NK-92 treated with Interleukin-12 subunit alpha and Interleukin-12 subunit beta, amount 100 ng/mL, for 24 hours (cell line): ENCODE measurements around the gene COL9A2.

Experiments
- DNase-seq: peaks from one replicate; lab custom pipeline; 2025; lab: John Stamatoyannopoulos, UW

The COL9A2 gene

DNA sequence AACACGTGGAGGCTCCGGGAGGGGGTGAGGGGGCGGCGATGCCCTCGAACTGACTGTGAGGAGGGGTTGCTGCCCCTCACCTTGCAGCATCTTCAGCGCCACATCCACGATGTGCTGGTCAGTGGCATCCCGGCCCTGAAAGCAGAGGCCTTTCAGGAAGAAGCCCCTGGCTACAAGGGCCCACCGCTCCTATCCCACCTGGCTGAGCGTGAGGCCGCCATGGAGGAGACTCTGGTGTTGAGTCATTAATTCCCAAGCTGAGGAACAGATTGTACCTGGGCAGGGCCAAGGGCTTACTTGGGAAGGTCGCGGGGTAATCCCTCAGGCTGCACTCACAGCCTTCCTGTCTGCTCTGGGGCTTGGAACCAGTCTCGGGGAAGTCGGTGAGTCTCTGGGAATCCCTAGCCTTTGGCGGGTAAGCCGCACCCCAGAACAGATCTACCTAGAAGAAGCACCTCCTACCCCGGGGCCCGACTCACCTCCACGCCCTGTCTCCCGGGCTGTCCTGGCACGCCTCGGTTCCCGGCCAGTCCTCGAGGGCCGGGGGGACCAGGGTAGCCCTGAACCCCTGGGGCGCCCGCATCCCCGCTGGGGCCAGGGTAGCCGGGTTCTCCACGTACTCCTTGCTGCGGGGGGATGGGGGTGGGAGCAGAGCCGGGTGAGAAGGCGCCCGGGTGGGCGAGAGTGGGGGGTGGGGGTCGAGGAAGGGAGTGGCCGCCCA lies 13.9 kb downstream of the COL9A2 start:
- no peak for DNase-seq

DNA sequence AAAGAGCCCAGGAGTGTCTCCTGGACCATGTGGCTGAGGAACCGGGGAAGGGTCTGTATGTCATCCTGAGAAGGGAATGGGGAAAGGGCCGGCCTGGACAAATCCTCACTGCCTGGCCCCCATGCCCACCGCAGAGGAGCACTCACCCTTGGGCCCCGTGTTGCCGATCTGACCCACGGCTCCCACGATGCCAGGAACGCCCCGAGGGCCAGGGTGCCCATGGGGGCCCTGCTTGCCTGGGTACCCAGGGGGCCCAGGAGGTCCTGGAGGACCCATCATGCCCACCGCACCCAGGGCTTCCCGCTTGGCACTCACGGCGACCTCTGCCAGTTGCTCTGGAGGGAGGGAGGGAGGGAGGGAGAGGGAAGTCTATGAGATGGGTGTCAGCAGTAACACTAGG lies 14.6 kb downstream of the COL9A2 start:
- no peak for DNase-seq

DNA sequence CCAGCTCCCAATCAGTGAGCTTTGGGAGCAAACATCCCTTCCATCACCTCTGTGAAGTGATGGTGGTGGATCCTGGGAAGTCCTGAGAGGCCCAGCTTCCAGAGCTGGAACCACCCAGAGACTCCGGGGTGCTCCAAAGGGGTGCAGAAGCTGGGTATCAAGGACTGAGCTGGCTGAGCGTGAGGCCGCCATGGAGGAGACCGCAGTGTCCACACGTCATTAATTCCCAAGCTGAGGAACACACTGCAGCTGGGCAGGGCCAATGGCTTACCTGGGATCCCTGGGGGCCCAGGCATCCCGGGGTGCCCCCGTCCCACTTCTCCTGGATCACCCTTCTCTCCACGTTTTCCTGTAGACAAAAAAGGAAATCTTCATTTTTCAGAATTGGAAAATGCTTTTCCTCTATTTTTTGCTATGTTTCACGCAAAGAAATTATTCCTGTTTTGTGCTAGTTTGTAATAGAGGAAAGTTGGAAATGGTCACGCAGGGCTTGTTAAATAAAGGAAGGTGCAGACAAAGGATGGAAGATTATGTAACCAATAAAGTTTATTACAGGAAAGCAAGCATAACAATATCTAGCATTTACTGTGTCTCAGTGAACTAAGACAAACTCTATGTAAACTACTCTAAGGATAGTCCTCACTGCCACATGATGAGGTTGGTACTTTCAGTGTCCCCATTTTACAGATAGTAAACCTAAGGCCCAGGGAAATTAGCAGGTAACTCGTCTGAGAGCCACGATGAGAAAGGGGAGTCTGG lies 15.4 kb downstream of the COL9A2 start:
- no peak for DNase-seq

DNA sequence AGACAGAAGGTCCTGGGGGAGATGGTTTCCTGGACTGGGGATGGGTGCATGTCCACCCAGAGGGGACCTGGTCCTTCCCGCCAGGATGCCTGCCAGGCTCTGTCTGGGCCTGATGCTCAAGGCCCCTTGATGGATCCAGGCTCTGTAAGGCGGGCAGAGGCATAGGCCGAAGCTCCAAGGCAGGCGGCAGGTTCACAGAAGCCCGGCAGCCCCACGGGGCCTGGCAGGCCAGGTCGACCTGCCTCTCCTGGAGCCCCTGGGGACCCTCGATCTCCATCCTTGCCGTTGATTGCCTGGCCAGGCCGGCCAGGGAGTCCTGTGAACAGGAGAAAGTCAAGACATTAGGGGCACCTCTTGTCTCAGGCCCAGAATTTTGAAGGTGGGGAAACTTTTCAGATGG lies 16.0 kb downstream of the COL9A2 start:
- DNase-seq: no peak

- DNase-seq: no peak
These were observed 16.4 kb downstream of the COL9A2 start for GRCh38 chr1:40300651-40301050.

GRCh38 chr1:40300249-40300567 lies 16.9 kb downstream of the COL9A2 start:
- no peak for DNase-seq

GRCh38 chr1:40299366-40300248 lies 17.5 kb downstream of the COL9A2 start:
- DNase-seq: no peak

GRCh38 chr1:40291293-40291692 lies 25.8 kb downstream of the COL9A2 start:
- no peak for DNase-seq

- DNase-seq: no peak
These were observed 35.2 kb downstream of the COL9A2 start for GRCh38 chr1:40281853-40282252.

- DNase-seq: no peak
These were observed 41.0 kb downstream of the COL9A2 start for GRCh38 chr1:40276122-40276521.

- DNase-seq: no peak
These were observed 42.8 kb downstream of the COL9A2 start for GRCh38 chr1:40274331-40274730.

DNA sequence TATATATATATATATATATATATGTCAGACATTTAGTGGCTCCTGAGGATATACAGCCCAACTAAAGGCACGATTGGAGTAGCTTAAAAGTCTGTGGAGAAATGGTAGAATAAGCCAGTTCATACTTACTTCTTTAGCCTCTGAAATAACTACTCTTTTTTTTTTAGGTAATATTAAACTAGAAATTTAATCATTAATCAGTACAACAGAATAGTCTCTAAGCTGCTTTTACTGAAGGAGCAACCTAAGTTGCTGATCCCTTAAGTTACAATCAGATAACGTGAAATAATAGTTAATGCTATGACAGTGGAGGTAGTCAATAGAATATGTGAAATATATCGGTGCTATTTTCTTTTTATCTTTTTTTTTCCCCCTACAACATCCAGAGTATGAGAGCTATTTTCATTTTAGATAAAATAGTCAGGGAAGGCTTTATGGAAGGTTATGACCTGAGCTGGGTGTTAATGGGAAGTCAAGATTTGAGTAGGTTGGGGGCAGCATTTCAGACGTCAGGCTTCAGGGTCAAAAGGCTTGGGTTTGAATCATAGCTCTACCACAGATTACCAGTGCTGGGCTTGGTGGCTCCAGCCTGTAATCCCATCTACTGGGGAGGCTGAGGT lies 43.4 kb downstream of the COL9A2 start:
- no peak for DNase-seq

DNA sequence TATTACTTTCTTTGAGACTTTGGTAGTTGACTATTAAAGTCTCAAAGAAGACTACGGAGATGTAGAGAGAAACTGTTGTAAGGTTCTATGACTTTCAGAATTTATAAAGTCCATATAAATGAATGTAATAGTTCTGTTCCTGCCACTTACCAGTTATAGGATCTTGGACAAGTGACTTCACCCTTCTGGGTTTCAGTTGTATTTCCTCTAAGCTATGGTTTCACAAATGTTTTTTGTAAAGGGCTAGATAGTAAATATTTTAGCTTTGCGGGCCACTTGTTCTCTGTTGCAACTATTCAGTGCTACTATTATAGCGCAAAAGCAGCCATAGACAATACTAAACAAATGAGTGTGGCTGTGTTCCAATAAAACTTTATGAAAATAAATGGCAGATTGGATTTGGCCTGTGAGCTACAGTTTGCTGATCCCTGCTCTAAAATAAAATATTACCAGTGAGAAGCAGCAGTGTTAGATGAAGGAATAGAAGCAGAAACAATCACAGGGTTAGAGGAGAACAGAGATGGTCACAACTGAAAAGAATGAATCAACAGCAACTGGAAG lies 44.4 kb downstream of the COL9A2 start:
- no peak for DNase-seq

DNA sequence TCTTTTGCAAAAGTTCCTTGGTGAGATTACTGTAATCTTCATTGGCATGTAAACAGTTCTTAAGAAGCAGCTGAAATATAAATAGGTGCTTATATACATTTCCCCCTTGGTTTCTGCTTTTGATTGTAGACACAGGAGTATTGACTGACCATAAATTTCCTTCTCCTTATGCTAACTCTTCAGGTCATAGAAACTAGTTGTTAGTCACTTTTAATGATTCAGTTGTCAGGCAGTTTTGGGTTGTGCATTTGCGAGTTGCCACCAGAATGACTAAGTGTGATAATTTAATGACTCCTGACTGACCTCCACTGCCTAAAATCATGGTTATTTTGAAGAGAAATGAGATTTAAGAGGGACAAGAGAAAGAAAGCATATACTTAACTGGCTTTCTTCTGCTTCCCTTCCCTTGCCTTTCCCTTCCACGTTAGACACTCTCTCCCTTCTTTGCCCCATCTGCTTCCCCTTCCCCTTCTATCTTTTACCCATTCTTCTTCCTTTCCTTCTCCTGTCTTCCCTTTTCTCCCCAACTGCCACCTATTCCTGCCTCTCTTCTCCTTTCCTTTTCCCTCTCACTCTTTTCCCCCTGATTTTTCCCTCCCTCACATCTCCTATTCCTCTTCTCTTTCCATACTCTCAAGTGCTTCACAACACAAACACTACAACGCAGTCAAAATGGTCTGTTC lies 46.8 kb downstream of the COL9A2 start:
- DNase-seq: no peak

DNA sequence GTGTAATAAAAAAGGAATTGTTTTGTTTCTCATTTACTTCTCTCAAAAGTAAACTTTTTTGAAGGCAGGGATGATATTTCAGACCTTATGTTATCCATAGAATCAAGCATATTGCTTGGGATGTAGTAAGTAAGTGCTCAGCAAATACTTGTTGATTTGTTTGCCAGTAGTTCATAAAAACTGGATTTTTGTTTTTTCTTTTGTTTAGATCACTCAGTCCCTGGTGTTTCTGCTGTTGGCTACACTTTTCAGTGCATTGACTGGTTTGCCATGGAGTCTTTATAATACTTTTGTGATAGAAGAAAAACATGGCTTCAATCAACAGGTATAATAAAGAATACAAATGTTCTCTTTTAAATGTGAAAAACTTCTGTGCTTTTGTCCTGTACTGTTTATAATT lies 48.9 kb downstream of the COL9A2 start:
- DNase-seq: no peak

- DNase-seq: no peak
These were observed 49.3 kb downstream of the COL9A2 start for GRCh38 chr1:40267767-40268187.

- DNase-seq: no peak
These were observed 50.1 kb downstream of the COL9A2 start for GRCh38 chr1:40266786-40267535.

- DNase-seq: no peak
These were observed 51.2 kb downstream of the COL9A2 start for GRCh38 chr1:40265919-40266318.

GRCh38 chr1:40265298-40265697 lies 51.8 kb downstream of the COL9A2 start:
- DNase-seq: no peak

GRCh38 chr1:40264354-40264781 lies 52.7 kb downstream of the COL9A2 start:
- DNase-seq: no peak

DNA sequence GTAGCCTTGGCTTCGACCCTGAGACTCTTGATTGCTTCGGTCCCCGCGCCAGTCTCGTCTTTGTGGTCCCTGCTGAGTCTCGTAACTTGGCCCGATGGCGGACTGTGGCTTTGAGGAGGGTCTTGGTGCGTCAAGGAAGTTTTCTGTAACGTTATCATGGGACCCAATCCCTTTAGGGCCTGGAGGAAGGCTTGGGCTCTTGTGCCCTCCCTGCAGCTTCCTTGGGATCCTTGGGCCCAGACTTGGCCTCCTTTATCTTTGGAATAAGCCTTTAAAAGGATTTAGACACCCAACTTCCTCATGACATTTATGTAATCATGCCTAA lies 58.7 kb downstream of the COL9A2 start:
- DNase-seq: no peak
